Neural progenitor cell (in vitro differentiated cells): ENCODE data around the gene SMARCC2. TPM values are rescaled to one million over a fixed set of nuclear protein-coding genes. Genes with fewer than 3 reads are reported as not detected.
A peak's percentile ranks its signal among the peaks of the same experiment; 100 is the strongest.
"Not testable (repeated sequence)": the region's sequence is repeated elsewhere in the genome, so short reads cannot be mapped to it uniquely, and the experiment has no call there.

Source experiments
- DNase-seq: peaks from one replicate; pipeline ENCODE4 v3.0.0-alpha.2; 2016; ENCODE audit warnings: low spot score
- H2AFZ ChIP-seq: fragments of 200-600 bp; sonication (generic); replicated peaks from 2 replicates; pipeline ENCODE4 v1.6.1; 2016; ENCODE audit warnings: antibody characterized with exemption
- H3F3A ChIP-seq: fragments of 200-600 bp; sonication (generic); 2 replicates; pipeline ENCODE4 v1.6.1; 2016; ENCODE audit warnings: antibody characterized with exemption, low read depth
- H3K27ac ChIP-seq: fragments of 200-600 bp; sonication (generic); 2 replicates; pipeline ENCODE4 v1.5.1; 2016; ENCODE audit warnings: mild to moderate bottlenecking
- H3K27me3 ChIP-seq: fragments of 200-600 bp; sonication (generic); 2 replicates; pipeline ENCODE4 v1.6.1; 2016; ENCODE audit warnings: mild to moderate bottlenecking, moderate library complexity
- H3K36me3 ChIP-seq: fragments of 200-600 bp; sonication (generic); 2 replicates; pipeline ENCODE4 v1.5.1; 2016
- H3K4me1 ChIP-seq: fragments of 200-600 bp; sonication (generic); 2 replicates; pipeline ENCODE4 v1.6.1; 2016; ENCODE audit warnings: mixed run types
- H3K4me2 ChIP-seq: fragments of 200-600 bp; sonication (generic); 2 replicates; pipeline ENCODE4 v1.6.1; 2016
- H3K4me3 ChIP-seq: fragments of 200-600 bp; sonication (generic); 2 replicates; pipeline ENCODE4 v1.5.1; 2016
- H3K79me2 ChIP-seq: fragments of 200-600 bp; sonication (generic); 2 replicates; pipeline ENCODE4 v1.6.1; 2016; ENCODE audit warnings: low read depth
- H3K9ac ChIP-seq: fragments of 200-600 bp; sonication (generic); 2 replicates; pipeline ENCODE4 v1.6.1; 2016
- H3K9me3 ChIP-seq: fragments of 200-600 bp; sonication (generic); 2 replicates; pipeline ENCODE4 v1.5.1; 2016; ENCODE audit warnings: low read depth
- H4K20me1 ChIP-seq: fragments of 200-600 bp; sonication (generic); 2 replicates; pipeline ENCODE4 v1.6.1; 2016; ENCODE audit warnings: low read depth
- H3K27ac Mint-ChIP-seq: 3 replicates; pipeline ENCODE4 v1.8.0; 2021; ENCODE audit warnings: mixed read lengths
- H3K27me3 Mint-ChIP-seq: 2 replicates; pipeline ENCODE4 v1.8.0; 2022; ENCODE audit warnings: low read depth, mild to moderate bottlenecking, inconsistent platforms, moderate library complexity, mixed read lengths; ENCODE audit not compliant: insufficient read depth
- H3K36me3 Mint-ChIP-seq: 3 replicates; pipeline ENCODE4 v1.8.0; 2021; ENCODE audit warnings: mixed read lengths
- H3K4me1 Mint-ChIP-seq: 3 replicates; pipeline ENCODE4 v1.8.0; 2021; ENCODE audit warnings: mixed read lengths
- H3K4me3 Mint-ChIP-seq: 3 replicates; pipeline ENCODE4 v1.8.0; 2021; ENCODE audit warnings: mild to moderate bottlenecking, moderate library complexity, mixed read lengths
- H3K9me3 Mint-ChIP-seq: 3 replicates; pipeline ENCODE4 v1.8.0; 2020; ENCODE audit warnings: mixed read lengths
- CTCF ChIP-seq: fragments of 200-600 bp; sonication (generic); IDR thresholded peaks from 2 replicates; pipeline ENCODE4 v1.5.1; 2017; ENCODE audit warnings: antibody characterized with exemption, mild to moderate bottlenecking
- EZH2 ChIP-seq: fragments of 200-600 bp; sonication (generic); IDR thresholded peaks from 2 replicates; pipeline ENCODE4 v1.6.1; 2017; ENCODE audit warnings: antibody characterized with exemption, mild to moderate bottlenecking, moderate library complexity
- EZH2phosphoT487 ChIP-seq: fragments of 200-600 bp; sonication (generic); IDR thresholded peaks from 2 replicates; pipeline ENCODE4 v1.6.1; 2017; ENCODE audit warnings: antibody characterized with exemption
- total RNA-seq: library from RNA; depleted of rRNA; stranded (reverse); fragments of >200 nt; gene quantifications from 2 replicates; pipeline ENCODE4 v1.2.3, GENCODE V29; 2015; ENCODE audit warnings: low replicate concordance

Gene SMARCC2
- total RNA-seq, 1 donor from 2014 or later = 103 TPM

GRCh38 chr12:56119361-56119796 is 69.9 kb downstream of the SMARCC2 start:
- Histone ChIP-seq H4K20me1 (peaks cover 26% of the 10 kb centered on the region), H3K9me3 (no peaks in the 10 kb centered on the region), H3K4me1 (peaks cover 12% of the 10 kb centered on the region), H3K4me2 (peak overlapping the region; percentile 94), H3K4me3 (peak overlapping the region; percentile 62), H3K27ac (no peak overlapping the region), H3K79me2 (peaks cover 23% of the 10 kb centered on the region), H3K9ac (no peak overlapping the region), H2AFZ (no peak overlapping the region), H3F3A (peaks cover 47% of the 10 kb centered on the region), H3K36me3 (peaks cover 3% of the 10 kb centered on the region), H3K27me3 (no peaks in the 10 kb centered on the region)
- H3K27me3 Mint-ChIP-seq = peaks cover 7% of the 10 kb centered on the region
- H3K36me3 Mint-ChIP-seq = peaks cover 18% of the 10 kb centered on the region
- H3K4me3 Mint-ChIP-seq = peak overlapping the region; percentile 99
- H3K4me1 Mint-ChIP-seq = peaks cover 25% of the 10 kb centered on the region
- H3K27ac Mint-ChIP-seq = peak overlapping the region; percentile 72
- DNase-seq = peak; percentile 87
- TF ChIP-seq EZH2phosphoT487 (no peak), EZH2 (no peak), CTCF (peak; percentile 75)
- H3K9me3 Mint-ChIP-seq = no peaks in the 10 kb centered on the region

- peaks cover 7% of the 10 kb centered on the region for H3K27me3 Mint-ChIP-seq
- H3K4me1 ChIP-seq = peaks cover 12% of the 10 kb centered on the region
- no peaks in the 10 kb centered on the region for H3K9me3 Mint-ChIP-seq
- H3K79me2 ChIP-seq = peaks cover 23% of the 10 kb centered on the region
- peak overlapping the region; percentile 47 for H3K9ac ChIP-seq
- H4K20me1 ChIP-seq = peaks cover 26% of the 10 kb centered on the region
- no peaks in the 10 kb centered on the region for H3K27me3 ChIP-seq
- peak overlapping the region; percentile 94 for H3K4me2 ChIP-seq
- peaks cover 3% of the 10 kb centered on the region for H3K36me3 ChIP-seq
- no peaks in the 10 kb centered on the region for H3K9me3 ChIP-seq
- peak overlapping the region; percentile 13 for H3K27ac ChIP-seq
- no peak for DNase-seq
- H3K36me3 Mint-ChIP-seq = peaks cover 20% of the 10 kb centered on the region
- H3F3A ChIP-seq = peaks cover 52% of the 10 kb centered on the region
- H2AFZ ChIP-seq = peak overlapping the region; percentile 12
- peak overlapping the region; percentile 99 for H3K4me3 Mint-ChIP-seq
- peak overlapping the region; percentile 72 for H3K27ac Mint-ChIP-seq
- H3K4me1 Mint-ChIP-seq = peaks cover 25% of the 10 kb centered on the region
- no peak for TF ChIP-seq EZH2phosphoT487
- no peak for TF ChIP-seq CTCF
- no peak for TF ChIP-seq EZH2
- H3K4me3 ChIP-seq = peak overlapping the region; percentile 62
Observed at GRCh38 chr12:56118688-56119357, 70.5 kb downstream of the SMARCC2 start.

GRCh38 chr12:56117778-56118687 is 71.2 kb downstream of the SMARCC2 start, which contains the start of gene ZC3H10:
Gene ZC3H10, plus strand, starts transcription at chr12:56118266. Its CDS starts 2,297 bp downstream, at chr12:56120563.
- Mint-ChIP-seq H3K4me1 (peaks cover 25% of the 10 kb centered on the region), H3K9me3 (no peaks in the 10 kb centered on the region), H3K27me3 (peaks cover 7% of the 10 kb centered on the region), H3K4me3 (peak within 1 kb of the TSS; percentile 99), H3K36me3 (peaks cover 28% of the 10 kb centered on the region), H3K27ac (peak within 1 kb of the TSS; percentile 98)
- Histone ChIP-seq H2AFZ (peak within 1 kb of the TSS; percentile 12), H3K9me3 (no peaks in the 10 kb centered on the region), H4K20me1 (peaks cover 26% of the 10 kb centered on the region), H3K27me3 (no peaks in the 10 kb centered on the region), H3K4me1 (peaks cover 12% of the 10 kb centered on the region), H3K4me3 (peak within 1 kb of the TSS; percentile 62), H3F3A (peaks cover 60% of the 10 kb centered on the region), H3K36me3 (peaks cover 3% of the 10 kb centered on the region), H3K79me2 (peaks cover 23% of the 10 kb centered on the region), H3K4me2 (peak within 1 kb of the TSS; percentile 99), H3K9ac (peak within 1 kb of the TSS; percentile 98), H3K27ac (peak within 1 kb of the TSS; percentile 96)
- peak; percentile 99 for DNase-seq
- TF ChIP-seq EZH2phosphoT487 = no peak
- no peak for TF ChIP-seq EZH2
- TF ChIP-seq CTCF = peak; percentile 60

- H2AFZ ChIP-seq, H3K27me3 ChIP-seq, H3K27me3 Mint-ChIP-seq, H3K9me3 ChIP-seq, H3K36me3 ChIP-seq, DNase-seq, H3K9me3 Mint-ChIP-seq: not testable (repeated sequence)
- Mint-ChIP-seq H3K36me3 (peaks cover 35% of the 10 kb centered on the region), H3K27ac (peak overlapping the region; percentile 98), H3K4me3 (peak overlapping the region; percentile 99), H3K4me1 (peaks cover 25% of the 10 kb centered on the region)
- H3K4me1 ChIP-seq = peaks cover 12% of the 10 kb centered on the region
- H3K79me2 ChIP-seq = peaks cover 23% of the 10 kb centered on the region
- H3F3A ChIP-seq = peaks cover 64% of the 10 kb centered on the region
- H3K4me2 ChIP-seq = peak overlapping the region; percentile 99
- H3K9ac ChIP-seq = peak overlapping the region; percentile 98
- H3K4me3 ChIP-seq = peak overlapping the region; percentile 62
- peak overlapping the region; percentile 96 for H3K27ac ChIP-seq
- H4K20me1 ChIP-seq = peaks cover 26% of the 10 kb centered on the region
Observed at GRCh38 chr12:56117082-56117706, 72.1 kb downstream of the SMARCC2 start.
